H1 (cell line): ENCODE results near the gene ATP11A. TPM values are rescaled to one million over a fixed set of nuclear protein-coding genes. Genes with fewer than 3 reads are reported as not detected.

Experiments
- CTCF ChIA-PET: fragments of 300-600 bp; sonication (Branson Sonifier 250); formaldehyde crosslinking; loops from one replicate; lab custom pipeline; 2021; ENCODE audit not compliant: partially characterized antibody; lab: Charles Lee
- POLR2A ChIA-PET: fragments of 300-600 bp; sonication (Branson Sonifier 250); formaldehyde crosslinking; loops from one replicate; lab custom pipeline; 2021; ENCODE audit warnings: inconsistent platforms; ENCODE audit not compliant: partially characterized antibody; lab: Charles Lee
- DNase-seq, 2 experiments: peaks; one replicate each; pipeline versions ENCODE4 v3.0.0 to v3.0.0-alpha.2; 2010 to 2022; ENCODE audit warnings: low spot score in 2 of 2, low read depth in 1 of 2, mixed read lengths in 1 of 2
- FAIRE-seq: peaks from 2 replicates; lab custom pipeline; 2011; peaks lifted over from hg19 to GRCh38; lab: Jason Lieb, UNC
- H2AFZ ChIP-seq: 2 replicates; pipeline ENCODE4 v1.8.1; 2012; ENCODE audit warnings: low read length, inconsistent platforms
- H2AK5ac ChIP-seq: 2 replicates; pipeline ENCODE4 v1.6.1; 2013; ENCODE audit warnings: low read depth, low read length
- H2BK120ac ChIP-seq: replicated peaks from 2 replicates; pipeline ENCODE3; 2013; ENCODE audit warnings: low read depth, low read length, inconsistent platforms
- H2BK12ac ChIP-seq: 2 replicates; pipeline ENCODE4 v1.6.1; 2013; ENCODE audit warnings: low read depth, low read length
- H2BK15ac ChIP-seq: 2 replicates; pipeline ENCODE4 v1.6.1; 2013; ENCODE audit warnings: low read length
- H2BK20ac ChIP-seq: 2 replicates; pipeline ENCODE4 v1.6.1; 2013; ENCODE audit warnings: low read length
- H2BK5ac ChIP-seq: 2 replicates; pipeline ENCODE4 v1.6.1; 2013; ENCODE audit warnings: low read depth, low read length
- H3K14ac ChIP-seq: 2 replicates; pipeline ENCODE4 v1.6.1; 2013; ENCODE audit warnings: inconsistent platforms; ENCODE audit not compliant: insufficient read length
- H3K18ac ChIP-seq: 2 replicates; pipeline ENCODE4 v1.6.1; 2013; ENCODE audit warnings: low read length; ENCODE audit errors: extremely low read depth
- H3K23ac ChIP-seq: 2 replicates; pipeline ENCODE4 v1.6.1; 2013; ENCODE audit warnings: inconsistent platforms; ENCODE audit not compliant: insufficient read length
- H3K23me2 ChIP-seq: 2 replicates; pipeline ENCODE4 v1.6.1; 2013; ENCODE audit warnings: low read depth, low read length
- H3K27ac ChIP-seq: 2 replicates; pipeline ENCODE4 v1.6.1; 2011; ENCODE audit warnings: low read depth, low read length, inconsistent platforms
- H3K27me3 ChIP-seq, 4 experiments: replicated peaks in 1 of 4; 1 replicate in 1 of 4; 2 replicates in 3 of 4; pipeline versions ENCODE4 v1.6.1 to v1.8.1; 2011 to 2013; ENCODE audit warnings: low read length in 3 of 4, mild to moderate bottlenecking in 3 of 4, inconsistent platforms in 2 of 4, mixed read lengths in 2 of 4, moderate library complexity in 1 of 4; ENCODE audit not compliant: control insufficient read depth in 3 of 4, insufficient read depth in 3 of 4; ENCODE audit errors: extremely low read depth in 1 of 4
- H3K36me3 ChIP-seq, 4 experiments: 2 replicates each; pipeline versions ENCODE4 v1.6.1 to v1.8.1; 2011 to 2013; ENCODE audit warnings: mild to moderate bottlenecking in 4 of 4, low read length in 3 of 4, moderate library complexity in 2 of 4, control low read depth in 1 of 4, inconsistent platforms in 1 of 4; ENCODE audit not compliant: insufficient read depth in 4 of 4, control insufficient read depth in 2 of 4
- H3K4ac ChIP-seq: replicated peaks from 2 replicates; pipeline ENCODE3; 2013; ENCODE audit warnings: low read length, low read depth, mixed read lengths, inconsistent platforms; ENCODE audit not compliant: insufficient read length
- H3K4me1 ChIP-seq, 4 experiments: replicated peaks in 1 of 4; 1 replicate in 1 of 4; 2 replicates in 3 of 4; pipeline versions ENCODE4 v1.6.1 to v1.8.1; 2011 to 2013; ENCODE audit warnings: low read length in 3 of 4, inconsistent platforms in 2 of 4, mixed read lengths in 1 of 4; ENCODE audit not compliant: insufficient read depth in 4 of 4, control insufficient read depth in 3 of 4
- H3K4me2 ChIP-seq, 2 experiments: 2 replicates each; pipeline versions ENCODE4 v1.6.1 to v1.8.1; 2011 to 2013; ENCODE audit warnings: low read depth in 2 of 2, low read length in 2 of 2, control low read depth in 1 of 2, inconsistent platforms in 1 of 2, mild to moderate bottlenecking in 1 of 2; ENCODE audit not compliant: insufficient read depth in 1 of 2
- H3K4me3 ChIP-seq, 4 experiments: fragments of 200-600, 300-600 bp in 1 of 4; sonication (generic), shearing (Covaris generic), sonication (Bioruptor Twin) in 1 of 4; 2 replicates each; pipeline versions ENCODE4 v1.5.1 to v1.8.1; 2011 to 2016; ENCODE audit warnings: low read length in 4 of 4, low read depth in 3 of 4, control low read depth in 2 of 4, inconsistent platforms in 2 of 4, mild to moderate bottlenecking in 2 of 4, mixed read lengths in 1 of 4, moderate library complexity in 1 of 4; ENCODE audit not compliant: insufficient read depth in 2 of 4; ENCODE audit errors: extremely low read depth in 1 of 4
- H3K56ac ChIP-seq: replicated peaks from 2 replicates; pipeline ENCODE3; 2013; ENCODE audit warnings: low read depth, mild to moderate bottlenecking, mixed read lengths, low read length, inconsistent platforms; ENCODE audit not compliant: insufficient read length
- H3K79me1 ChIP-seq: 2 replicates; pipeline ENCODE4 v1.6.1; 2013; ENCODE audit warnings: low read depth, low read length, control low read depth
- H3K79me2 ChIP-seq, 2 experiments: 2 replicates each; pipeline versions ENCODE4 v1.6.1 to v1.8.1; 2012 to 2013; ENCODE audit warnings: low read length in 2 of 2, mild to moderate bottlenecking in 2 of 2, inconsistent platforms in 1 of 2; ENCODE audit not compliant: insufficient read depth in 2 of 2, control insufficient read depth in 1 of 2
- H3K9ac ChIP-seq, 4 experiments: replicated peaks in 1 of 4; 1 replicate in 1 of 4; 2 replicates in 3 of 4; pipeline versions ENCODE4 v1.6.1 to v1.8.1; 2011 to 2013; ENCODE audit warnings: low read depth in 3 of 4, low read length in 3 of 4, control low read depth in 2 of 4, mild to moderate bottlenecking in 2 of 4, moderate library complexity in 2 of 4, inconsistent platforms in 1 of 4; ENCODE audit errors: extremely low read depth in 1 of 4
- H3K9me3 ChIP-seq, 2 experiments: 2 replicates each; pipeline versions ENCODE4 v1.6.1 to v1.8.1; 2012 to 2013; ENCODE audit warnings: mild to moderate bottlenecking in 2 of 2, moderate library complexity in 2 of 2, control low read depth in 1 of 2, inconsistent platforms in 1 of 2, low read depth in 1 of 2, low read length in 1 of 2, mixed read lengths in 1 of 2; ENCODE audit not compliant: insufficient read depth in 2 of 2
- H4K20me1 ChIP-seq, 2 experiments: replicated peaks in 1 of 2; 2 replicates each; pipeline versions ENCODE3 to v1.8.1; 2011 to 2013; ENCODE audit warnings: inconsistent platforms in 2 of 2, low read length in 2 of 2, mild to moderate bottlenecking in 1 of 2; ENCODE audit not compliant: insufficient read depth in 2 of 2, control insufficient read depth in 1 of 2
- H4K5ac ChIP-seq: 2 replicates; pipeline ENCODE4 v1.6.1; 2013; ENCODE audit warnings: low read length, low read depth, mixed read lengths, inconsistent platforms; ENCODE audit not compliant: insufficient read length
- H4K8ac ChIP-seq: 2 replicates; pipeline ENCODE4 v1.8.0; 2013; ENCODE audit warnings: mild to moderate bottlenecking, moderate library complexity, low read length, inconsistent platforms; ENCODE audit not compliant: insufficient read depth; ENCODE audit errors: extremely low read depth
- H4K91ac ChIP-seq: replicated peaks from 2 replicates; pipeline ENCODE3; 2013; ENCODE audit warnings: low read length, mixed read lengths, inconsistent platforms; ENCODE audit not compliant: insufficient read length
- ASH2L ChIP-seq: fragments of 200-600, 300-600 bp; sonication (generic); IDR thresholded peaks from one replicate; pipeline ENCODE4 v1.7.1; 2017; ENCODE audit warnings: low read length
- ATF2 ChIP-seq: IDR thresholded peaks from 2 replicates; pipeline ENCODE4 v1.6.1; 2012; ENCODE audit warnings: low read length, inconsistent platforms
- CHD2 ChIP-seq: IDR thresholded peaks from 2 replicates; pipeline ENCODE4 v1.6.1; 2012; ENCODE audit warnings: low read length, improper control_type of control experiment
- EGR1 ChIP-seq: IDR thresholded peaks from 2 replicates; pipeline ENCODE4 v1.6.1; 2011; ENCODE audit warnings: low read depth, low read length, borderline replicate concordance
- HDAC6 ChIP-seq: IDR thresholded peaks from one replicate; pipeline ENCODE4 v1.7.1; 2012; ENCODE audit warnings: low read depth, mild to moderate bottlenecking, inconsistent platforms, low read length, moderate library complexity
- KDM4A ChIP-seq: IDR thresholded peaks from one replicate; pipeline ENCODE4 v1.7.1; 2012; ENCODE audit warnings: low read depth, mild to moderate bottlenecking, moderate library complexity, low read length, inconsistent platforms; ENCODE audit not compliant: severe bottlenecking
- POLR2A ChIP-seq, 2 experiments: IDR thresholded peaks; 1 replicate in 1 of 2; 2 replicates in 1 of 2; pipeline ENCODE4 v1.6.1; 2011; ENCODE audit warnings: low read depth in 2 of 2, low read length in 2 of 2, mild to moderate bottlenecking in 2 of 2; ENCODE audit errors: control extremely low read depth in 1 of 2
- POLR2AphosphoS5 ChIP-seq: IDR thresholded peaks from 2 replicates; pipeline ENCODE4 v1.6.1; 2011; ENCODE audit warnings: low read depth, low read length
- RFX5 ChIP-seq: IDR thresholded peaks from 2 replicates; pipeline ENCODE4 v1.6.1; 2011; ENCODE audit warnings: low read depth, low read length, improper control_type of control experiment, borderline replicate concordance
- RNF2 ChIP-seq: fragments of 200-900, 300-1000 bp; sonication (generic); IDR thresholded peaks from 2 replicates; pipeline ENCODE4 v1.7.1; 2016; ENCODE audit warnings: borderline replicate concordance, low read depth, mild to moderate bottlenecking, antibody characterized with exemption, low read length; ENCODE audit not compliant: poor library complexity, severe bottlenecking; ENCODE audit errors: missing control alignments
- SIN3A ChIP-seq, 2 experiments: IDR thresholded peaks in 1 of 2; conservative IDR thresholded peaks in 1 of 2; 2 replicates each; pipeline ENCODE4 v1.6.1; 2011 to 2012; ENCODE audit warnings: low read length in 2 of 2, improper control_type of control experiment in 1 of 2, low read depth in 1 of 2, mild to moderate bottlenecking in 1 of 2
- SP4 ChIP-seq: IDR thresholded peaks from 2 replicates; pipeline ENCODE4 v1.6.1; 2012; ENCODE audit warnings: low read length, inconsistent platforms
- YY1 ChIP-seq: IDR thresholded peaks from 2 replicates; pipeline ENCODE4 v1.6.1; 2011; ENCODE audit warnings: low read depth, mild to moderate bottlenecking, low read length
- whole genome bisulfite sequencing, 2 experiments: shearing (Covaris generic) in 1 of 2; methylation state at CpG; one replicate each; pipeline versions ENCODE4 v1.1.6 to v1.1.7; 2013 to 2015; ENCODE audit warnings: low lambda C conversion rate in 2 of 2, mixed read lengths in 2 of 2, inconsistent platforms in 1 of 2, low coverage in 1 of 2, missing lambda C conversion rate in 1 of 2; ENCODE audit not compliant: insufficient replicate concordance in 2 of 2, insufficient coverage in 1 of 2, insufficient read length in 1 of 2; ENCODE audit errors: extremely low coverage in 1 of 2, missing lambda C conversion rate in 1 of 2; 5-methylcytosine and 5-hydroxymethylcytosine counted together
- polyA plus RNA-seq, 7 experiments: library from polyadenylated mRNA; depleted of rRNA in 3 of 7; stranded (reverse) in 5 of 7; unstranded in 2 of 7; fragments of >200 nt in 5 of 7; fragments of 200-250 nt in 2 of 7; gene quantifications; 1 replicate in 5 of 7; 2 replicates in 1 of 7; 4 replicates in 1 of 7; pipeline versions ENCODE4 v1.2.1 to v1.2.3, GENCODE V29; 2011 to 2013; ENCODE audit warnings: missing spikeins in 2 of 7, mixed read lengths in 2 of 7
- total RNA-seq: library from RNA; stranded (reverse); fragmentation: NEBNext Ultra II Directional; extraction: Animal tissue kit (Norgen Biotek cat#: 25700); gene quantifications from 2 replicates; pipeline ENCODE4 v1.2.1, GENCODE V29; 2021

The ATP11A gene
- total and polyA plus RNA-seq, 2 of the 8 experiments (the other 6 are each of a cell fraction or from before 2014, with no cell fraction given) = 28.8 to 72.9 TPM

- Histone ChIP-seq H3K27ac (no peak overlapping the region), H4K91ac (no peak overlapping the region), H2AFZ (no peak overlapping the region), H2BK12ac (no peak overlapping the region), H3K4me3 (no peak overlapping the region), H3K23me2 (no peaks in the 10 kb centered on the region), H2BK20ac (no peak overlapping the region), H3K56ac (no peak overlapping the region), H3K4me1 (peaks cover 0 to 4% (median 2%) of the 10 kb centered on the region in 4 experiments; a peak in 6 of 7 replicates), H4K5ac (no peak overlapping the region), H2BK15ac (no peak overlapping the region), H4K20me1 (peaks cover 0 to 1% of the 10 kb centered on the region in 2 experiments), H2BK120ac (no peak overlapping the region), H3K9ac (no peak overlapping the region), H3K18ac (no peak overlapping the region), H3K4me2 (no peak overlapping the region), H2BK5ac (no peak overlapping the region), H3K79me1 (peaks cover 7% of the 10 kb centered on the region), H3K27me3 (no peaks in the 10 kb centered on the region), H3K9me3 (no peaks in the 10 kb centered on the region), H3K14ac (no peak overlapping the region), H4K8ac (no peak overlapping the region), H3K36me3 (no peaks in the 10 kb centered on the region; a peak in 1 of 8 replicates), H3K4ac (no peak overlapping the region), H3K23ac (no peak overlapping the region), H3K79me2 (no peaks in the 10 kb centered on the region; a peak in 1 of 4 replicates), H2AK5ac (no peak overlapping the region)
- ChIA-PET POLR2A (interaction anchor here (1.9 to 2.9 kb wide), 2 partner anchors 10 to 13 kb away, joined by 6 to 10 read pairs; no protein-coding TSS in a partner anchor), CTCF (interaction anchor here (1.5 to 1.7 kb wide), 2 partner anchors 12 to 29 kb away, joined by 4 to 8 read pairs; no protein-coding TSS in a partner anchor)
- 87% methylated on average over 13 of the region's 13 CpGs; no CpG with 5 or more reads in 1 of the 2 experiments for WGBS, 2 experiments
- DNase-seq (no peak), FAIRE-seq (no peak)
- TF ChIP-seq EGR1 (no peak), POLR2AphosphoS5 (no peak), ATF2 (no peak), SIN3A (conservative IDR thresholded peaks at IDR 0.05 in 1 of 2, IDR thresholded peaks at IDR 0.05 in 1 of 2; ENCODE audit: low read depth in 1 of 2, low read length in 2 of 2) (no peak), HDAC6 (no peak), YY1 (no peak), SP4 (no peak), POLR2A (IDR thresholded peaks at IDR 0.05; ENCODE audit: control extremely low read depth in 1 of 2, low read depth in 2 of 2, low read length in 2 of 2) (no peak), ASH2L (no peak), RFX5 (no peak), RNF2 (no peak), KDM4A (no peak), CHD2 (no peak)
These were observed 228.9 kb downstream of the ATP11A start for GRCh38 chr13:112918746-112919145.
